Adrenal gland (tissue), 5 donors: ENCODE results near the gene DNASE2.

Experiments
- POLR2A ChIP-seq, 2 donors: fragments of 450-650 bp; IDR thresholded peaks; one replicate each; pipeline ENCODE4 v1.6.1; 2017; ENCODE audit warnings: antibody characterized with exemption in 2 of 2, mild to moderate bottlenecking in 2 of 2, moderate library complexity in 1 of 2
- TF ChIP-seq, protein P1 (sequence below), 6 experiments: fragments of 450-650 bp in 4 of 6; fragments of 200-600 bp in 2 of 6; sonication (generic) in 1 of 6; IDR thresholded peaks; 1 replicate in 5 of 6; 2 replicates in 1 of 6; pipeline versions ENCODE4 v1.5.1 to v1.8.0; 2016 to 2021; ENCODE audit warnings: antibody characterized with exemption in 6 of 6, mild to moderate bottlenecking in 2 of 6, moderate library complexity in 1 of 6
- donor health status: DM: no; HTN: no; CAD: no.

DNA sequence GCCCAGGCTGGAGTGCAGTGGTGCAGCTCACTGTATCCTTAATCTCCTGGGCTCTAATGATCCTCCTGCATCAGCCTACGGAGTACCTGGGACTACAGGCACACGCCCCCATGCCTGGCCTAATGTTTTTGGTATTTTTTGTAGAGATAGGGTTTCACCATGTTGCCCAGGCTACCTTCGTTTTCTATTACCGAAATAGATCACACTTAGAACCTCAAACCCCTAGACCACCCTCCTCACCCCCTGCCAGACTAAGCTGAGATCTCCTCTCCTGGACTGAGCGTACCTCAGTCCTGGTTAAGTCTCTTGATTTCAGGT, 5.4 kb upstream of the DNASE2 start:
- TF ChIP-seq, protein P1, sequence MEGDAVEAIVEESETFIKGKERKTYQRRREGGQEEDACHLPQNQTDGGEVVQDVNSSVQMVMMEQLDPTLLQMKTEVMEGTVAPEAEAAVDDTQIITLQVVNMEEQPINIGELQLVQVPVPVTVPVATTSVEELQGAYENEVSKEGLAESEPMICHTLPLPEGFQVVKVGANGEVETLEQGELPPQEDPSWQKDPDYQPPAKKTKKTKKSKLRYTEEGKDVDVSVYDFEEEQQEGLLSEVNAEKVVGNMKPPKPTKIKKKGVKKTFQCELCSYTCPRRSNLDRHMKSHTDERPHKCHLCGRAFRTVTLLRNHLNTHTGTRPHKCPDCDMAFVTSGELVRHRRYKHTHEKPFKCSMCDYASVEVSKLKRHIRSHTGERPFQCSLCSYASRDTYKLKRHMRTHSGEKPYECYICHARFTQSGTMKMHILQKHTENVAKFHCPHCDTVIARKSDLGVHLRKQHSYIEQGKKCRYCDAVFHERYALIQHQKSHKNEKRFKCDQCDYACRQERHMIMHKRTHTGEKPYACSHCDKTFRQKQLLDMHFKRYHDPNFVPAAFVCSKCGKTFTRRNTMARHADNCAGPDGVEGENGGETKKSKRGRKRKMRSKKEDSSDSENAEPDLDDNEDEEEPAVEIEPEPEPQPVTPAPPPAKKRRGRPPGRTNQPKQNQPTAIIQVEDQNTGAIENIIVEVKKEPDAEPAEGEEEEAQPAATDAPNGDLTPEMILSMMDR (IDR thresholded peaks at IDR 0.05): no peak
- TF ChIP-seq POLR2A (IDR thresholded peaks at IDR 0.05): no peak
